GM21619 (cell line): ENCODE results near the gene LIN52.
"Not testable (repeated sequence)": the region's sequence is repeated elsewhere in the genome, so short reads cannot be mapped to it uniquely, and the experiment has no call there.

ENCODE experiments used
- ATAC-seq: cut with Tn5 transposase; IDR thresholded peaks from one replicate; pipeline ENCODE4 v1.9.1; 2021; ENCODE audit not compliant: unreplicated experiment

The LIN52 gene

DNA sequence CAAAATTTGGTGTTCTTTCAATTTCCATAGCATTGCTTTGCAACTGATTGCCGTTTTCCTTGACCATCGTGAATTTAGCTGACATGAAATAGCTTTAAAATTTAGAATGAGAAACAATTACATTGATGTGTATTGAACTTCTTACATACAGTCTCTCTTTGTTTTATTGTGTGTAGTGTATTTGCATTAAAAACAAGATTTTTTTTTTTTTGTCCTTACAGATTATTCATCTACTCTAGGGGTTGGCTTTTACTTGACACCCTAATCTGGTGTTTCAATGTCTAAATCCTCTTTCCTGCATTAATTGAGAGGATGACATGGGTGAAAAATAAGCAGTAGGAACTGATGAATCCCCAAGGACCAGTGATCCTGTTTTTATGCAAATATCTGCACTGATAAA is 20.6 kb downstream of the LIN52 start:
- no peak for ATAC-seq

- ATAC-seq, result no peak
Measured at GRCh38 chr14:74109369-74109768, 24.6 kb downstream of the LIN52 start.

- ATAC-seq, result not testable (repeated sequence)
Measured at GRCh38 chr14:74111395-74112216, 26.9 kb downstream of the LIN52 start.

DNA sequence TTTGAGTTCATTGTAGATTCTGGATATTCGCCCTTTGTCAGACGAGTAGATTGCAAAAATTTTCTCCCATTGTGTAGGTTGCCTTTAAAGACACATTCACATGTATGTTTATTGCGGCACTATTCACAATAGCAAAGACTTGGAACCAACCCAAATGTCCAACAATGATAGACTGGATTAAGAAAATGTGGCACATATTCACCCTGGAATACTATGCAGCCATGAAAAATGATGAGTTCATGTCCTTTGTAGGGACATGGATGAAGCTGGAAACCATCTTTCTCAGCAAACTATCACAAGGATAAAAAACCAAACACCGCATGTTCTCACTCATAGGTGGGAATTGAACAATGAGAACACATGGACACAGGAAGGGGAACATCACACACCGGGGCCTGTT is 40.7 kb downstream of the LIN52 start:
- ATAC-seq, result not testable (repeated sequence)

DNA sequence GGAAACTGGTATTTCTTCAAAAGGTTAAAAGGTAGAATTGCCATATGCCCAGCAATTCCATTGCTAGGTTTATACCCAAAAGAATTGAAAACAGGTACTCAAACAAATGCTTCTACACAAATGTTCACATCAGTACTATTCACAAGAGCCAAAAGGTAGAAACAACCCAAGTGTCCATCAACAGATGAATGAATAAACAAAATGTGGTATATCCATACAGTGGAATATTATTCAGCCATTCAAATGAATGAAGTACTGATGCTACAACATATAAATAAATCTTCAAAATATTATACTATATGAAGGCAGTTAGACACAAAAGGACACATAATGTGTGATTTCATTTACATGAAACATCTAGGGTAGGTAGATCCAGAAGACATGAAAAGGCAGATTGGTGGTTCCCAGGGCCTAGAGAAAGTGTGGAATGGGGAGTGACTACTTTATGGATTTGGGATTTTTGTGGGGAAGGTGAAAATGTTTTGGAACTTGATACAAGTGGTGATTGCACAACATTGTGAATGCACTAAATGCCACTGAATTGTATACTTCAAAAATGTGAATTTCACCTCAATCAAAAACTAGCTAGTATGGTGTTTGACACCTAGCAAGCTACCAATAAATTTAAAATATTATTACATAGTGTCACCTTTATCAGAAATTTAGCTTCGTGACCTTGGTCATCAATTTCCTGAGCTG is 41.7 kb downstream of the LIN52 start:
- no peak for ATAC-seq

DNA sequence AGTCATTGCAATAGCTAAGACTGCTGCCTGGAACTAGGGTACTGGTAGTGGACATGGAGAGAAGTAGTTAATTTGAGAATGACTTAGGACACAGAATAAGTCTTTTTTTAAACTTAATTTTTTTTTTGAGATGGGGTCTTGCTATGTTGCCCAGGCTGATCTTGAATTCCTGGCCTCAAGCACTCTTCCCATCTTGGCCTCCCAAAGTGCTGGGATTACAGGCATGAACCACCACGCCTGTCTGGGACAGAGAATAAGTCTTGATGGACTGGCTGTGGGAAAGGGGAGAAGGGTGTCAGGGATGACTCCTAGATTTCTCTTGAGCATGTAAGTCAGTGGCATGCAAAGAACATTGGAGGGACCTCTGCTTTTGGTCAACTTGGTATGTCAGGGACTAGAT is 42.9 kb downstream of the LIN52 start:
- ATAC-seq, result no peak

GRCh38 chr14:74133833-74134481 is 49.2 kb downstream of the LIN52 start:
- ATAC-seq, result no peak

GRCh38 chr14:74134484-74134883 is 49.7 kb downstream of the LIN52 start:
- no peak for ATAC-seq

GRCh38 chr14:74135426-74135825 is 50.7 kb downstream of the LIN52 start:
- ATAC-seq, result no peak

- no peak for ATAC-seq
Measured at GRCh38 chr14:74140374-74140850, 55.7 kb downstream of the LIN52 start.

DNA sequence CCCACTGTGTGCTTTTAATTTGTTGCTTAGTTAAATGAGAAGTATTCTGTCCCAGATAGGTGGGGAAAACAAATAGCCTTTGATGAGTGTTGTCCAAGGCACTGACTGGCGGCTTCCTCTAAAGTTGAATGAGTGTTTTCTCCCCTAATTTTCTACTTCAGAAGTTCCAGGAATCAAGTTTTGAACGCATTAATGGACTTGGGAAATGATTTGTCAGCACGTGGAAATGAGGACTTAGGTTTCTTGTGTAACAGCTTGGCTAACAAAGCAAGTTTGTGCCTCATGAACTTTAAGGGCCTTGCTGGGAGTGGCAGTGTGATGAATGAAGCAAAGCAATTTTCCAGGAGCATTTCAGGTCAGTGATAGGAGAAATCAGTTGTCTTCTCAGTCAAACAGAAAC is 56.9 kb downstream of the LIN52 start:
- ATAC-seq, result no peak

- no peak for ATAC-seq
Measured at GRCh38 chr14:74142523-74142922, 57.8 kb downstream of the LIN52 start.

GRCh38 chr14:74144789-74145188 is 60.0 kb downstream of the LIN52 start:
- no peak for ATAC-seq

DNA sequence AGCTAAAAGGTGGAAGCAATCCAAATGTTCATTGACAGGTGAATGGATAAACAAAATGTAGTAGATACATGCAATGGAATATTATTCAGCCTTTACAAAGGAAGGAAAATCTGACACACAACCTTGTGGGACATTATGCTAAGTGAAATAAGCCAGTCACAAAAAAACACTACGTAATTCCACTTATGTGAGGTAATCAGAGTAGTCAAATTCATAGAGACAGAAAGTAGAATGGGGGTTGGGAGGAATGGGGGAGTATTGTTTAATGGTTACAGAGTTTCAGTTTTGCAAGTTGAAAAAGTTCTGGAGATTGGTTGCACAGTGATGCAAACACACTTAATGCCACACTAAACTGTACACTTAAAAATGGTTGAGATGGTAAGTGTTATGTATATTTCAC is 62.8 kb downstream of the LIN52 start:
- ATAC-seq, result no peak

DNA sequence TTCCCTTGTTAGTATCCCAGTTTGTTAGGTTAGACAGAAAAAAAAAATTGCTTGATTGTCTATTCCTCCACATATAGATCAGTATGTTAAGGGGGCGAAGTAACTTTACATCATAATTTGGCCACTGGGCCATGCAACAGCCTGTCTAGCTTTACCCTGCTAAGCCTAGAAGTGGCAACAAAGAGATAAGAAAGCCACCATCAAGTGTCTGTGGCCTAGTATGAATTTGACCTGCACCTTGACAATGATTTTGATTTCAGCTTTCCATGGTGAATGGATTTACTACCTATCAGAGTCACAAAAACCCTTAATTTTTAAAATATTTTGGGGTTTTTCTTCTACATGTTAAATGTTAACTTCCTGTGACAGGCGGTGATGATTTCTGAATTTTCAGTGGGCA is 63.9 kb downstream of the LIN52 start:
- ATAC-seq, result no peak

- no peak for ATAC-seq
Measured at GRCh38 chr14:74155287-74155686, 70.5 kb downstream of the LIN52 start.

- no peak for ATAC-seq
Measured at GRCh38 chr14:74155749-74156148, 71.0 kb downstream of the LIN52 start.

DNA sequence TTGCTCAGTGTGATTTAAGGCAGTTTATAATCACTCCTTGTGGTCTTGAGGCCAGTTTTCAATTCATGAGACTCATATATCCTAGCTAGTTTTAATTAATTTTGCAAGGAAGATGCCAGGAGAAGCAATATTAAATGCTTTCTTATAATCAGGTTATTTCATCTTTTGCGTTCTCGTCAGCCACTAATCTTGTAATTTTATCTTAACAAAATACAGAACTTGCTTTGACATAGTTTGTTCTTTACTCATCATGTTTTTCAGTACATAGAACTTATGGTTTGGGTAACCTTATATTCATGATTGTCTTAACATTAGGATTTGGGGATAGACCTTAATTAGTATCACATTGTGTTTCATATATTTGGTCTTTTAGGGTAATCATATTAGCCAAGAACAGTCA is 76.0 kb downstream of the LIN52 start:
- no peak for ATAC-seq

- no peak for ATAC-seq
Measured at GRCh38 chr14:74161526-74162158, 76.9 kb downstream of the LIN52 start.

DNA sequence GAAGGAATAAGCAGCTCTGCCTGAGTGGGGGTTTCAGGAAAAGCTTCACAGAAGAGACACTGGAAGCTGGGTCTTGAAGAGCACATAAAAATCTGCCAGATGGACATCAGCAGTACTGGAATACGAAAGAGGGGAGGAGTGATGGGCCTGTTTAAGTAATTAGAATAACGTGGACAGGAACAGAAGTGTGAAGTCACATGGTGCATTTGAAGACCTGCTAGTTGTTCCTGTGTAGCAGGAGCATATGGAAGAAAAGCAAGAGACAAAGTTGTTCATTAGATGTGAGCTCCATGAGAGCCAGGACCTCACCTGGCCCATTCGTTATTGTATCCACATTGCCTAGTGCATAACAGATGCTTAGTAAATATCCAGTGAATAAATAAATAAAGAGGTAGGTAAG is 85.2 kb downstream of the LIN52 start:
- no peak for ATAC-seq

- ATAC-seq, result no peak
Measured at GRCh38 chr14:74176400-74176793, 91.6 kb downstream of the LIN52 start.
